Thyroid gland (tissue), 4 donors: Measurements from ENCODE around the gene MAP3K3.

Experiments
- CTCF ChIP-seq, 6 experiments: fragments of 200-600 bp in 3 of 6; fragments of 450-650 bp in 3 of 6; sonication (generic) in 3 of 6; IDR thresholded peaks; one replicate each; pipeline ENCODE4 v1.5.1; 2016 to 2019; ENCODE audit warnings: antibody characterized with exemption in 6 of 6, mild to moderate bottlenecking in 2 of 6, inconsistent platforms in 1 of 6, moderate library complexity in 1 of 6
- POLR2A ChIP-seq, 2 donors: fragments of 450-650 bp; IDR thresholded peaks; one replicate each; pipeline ENCODE4 v1.6.1; 2017; ENCODE audit warnings: antibody characterized with exemption in 2 of 2, mild to moderate bottlenecking in 2 of 2, moderate library complexity in 1 of 2

DNA sequence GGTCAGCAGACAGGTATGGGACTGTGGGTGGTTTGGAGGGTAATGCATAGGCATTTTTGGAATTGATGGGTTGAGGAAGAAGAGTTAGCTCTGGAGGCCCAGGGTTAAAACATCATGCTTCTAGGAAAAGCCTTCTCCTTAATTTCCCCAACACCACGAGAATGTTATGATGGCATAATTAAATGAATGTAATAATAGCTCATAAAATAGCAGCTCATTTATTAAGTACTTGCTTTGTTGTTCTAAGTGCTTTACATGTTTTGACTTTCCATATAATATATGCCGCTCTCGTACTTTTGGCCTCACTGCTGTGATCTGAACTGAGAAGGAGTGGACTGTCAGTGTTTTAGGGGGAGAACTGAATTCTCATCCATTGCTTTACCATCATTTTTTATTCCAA is 63.4 kb downstream of the MAP3K3 start:
- TF ChIP-seq POLR2A (IDR thresholded peaks at IDR 0.05): no peak
- no peak for TF ChIP-seq CTCF (IDR thresholded peaks at IDR 0.05)
